Neural cell (in vitro differentiated cells): Measurements from ENCODE around the gene IL21. TPM values are rescaled to one million over a fixed set of nuclear protein-coding genes. Genes with fewer than 3 reads are reported as not detected.

Experiments used
- H2AFZ ChIP-seq: fragments of 200-600, 300-800 bp; sonication (generic), shearing (Covaris generic); 2 replicates; pipeline ENCODE4 v1.6.0; 2014; ENCODE audit warnings: low read depth, mild to moderate bottlenecking, antibody characterized with exemption, low read length, moderate library complexity
- H3F3A ChIP-seq: fragments of 200-600 bp; shearing (Covaris generic); 2 replicates; pipeline ENCODE4 v1.6.1; 2016; ENCODE audit warnings: mild to moderate bottlenecking, moderate library complexity, mixed read lengths, antibody characterized with exemption, low read length; ENCODE audit not compliant: insufficient read depth, poor library complexity, severe bottlenecking
- H3K27ac ChIP-seq: fragments of 200-600, 300-800 bp; sonication (generic), shearing (Covaris generic); 2 replicates; pipeline ENCODE4 v1.5.1; 2014; ENCODE audit warnings: mild to moderate bottlenecking, low read length, moderate library complexity
- H3K27me3 ChIP-seq: fragments of 300-800, 200-600 bp; sonication (generic), shearing (Covaris generic); 2 replicates; pipeline ENCODE4 v1.6.0; 2014; ENCODE audit warnings: mild to moderate bottlenecking, low read depth, low read length, moderate library complexity; ENCODE audit not compliant: insufficient read depth
- H3K36me3 ChIP-seq: fragments of 300-800, 200-600 bp; sonication (generic), shearing (Covaris generic); 2 replicates; pipeline ENCODE4 v1.5.1; 2014; ENCODE audit warnings: mild to moderate bottlenecking, antibody characterized with exemption, low read length, moderate library complexity; ENCODE audit not compliant: insufficient read depth
- H3K4me2 ChIP-seq: fragments of 300-800, 200-600 bp; sonication (generic), shearing (Covaris generic); 2 replicates; pipeline ENCODE4 v1.6.0; 2014; ENCODE audit warnings: mild to moderate bottlenecking, low read length
- H3K4me3 ChIP-seq: fragments of 300-800, 200-600 bp; sonication (generic), shearing (Covaris generic); 2 replicates; pipeline ENCODE4 v1.5.1; 2014; ENCODE audit warnings: mild to moderate bottlenecking, low read length, moderate library complexity
- H3K79me2 ChIP-seq: fragments of 200-600 bp; shearing (Covaris generic); replicated peaks from 2 replicates; pipeline ENCODE4 v1.6.0; 2014; ENCODE audit warnings: mild to moderate bottlenecking, low read length, moderate library complexity; ENCODE audit not compliant: insufficient read depth
- H3K9ac ChIP-seq: fragments of 300-800, 200-600 bp; sonication (generic), shearing (Covaris generic); 2 replicates; pipeline ENCODE4 v1.6.1; 2016; ENCODE audit warnings: mild to moderate bottlenecking, low read length, mixed read lengths
- H3K9me2 ChIP-seq: fragments of 200-600 bp; shearing (Covaris generic); 2 replicates; pipeline ENCODE4 v1.6.1; 2016; ENCODE audit warnings: mild to moderate bottlenecking, low read length, mixed read lengths; ENCODE audit not compliant: insufficient read depth
- H3K9me3 ChIP-seq: fragments of 200-600, 300-800 bp; sonication (generic), shearing (Covaris generic); 2 replicates; pipeline ENCODE4 v1.6.1; 2016; ENCODE audit warnings: mild to moderate bottlenecking, mixed run types, low read length, moderate library complexity, mixed read lengths
- H4K20me1 ChIP-seq: fragments of 200-600 bp; shearing (Covaris generic); 2 replicates; pipeline ENCODE4 v1.6.1; 2016; ENCODE audit warnings: mild to moderate bottlenecking, mixed run types; ENCODE audit not compliant: insufficient read depth
- EP300 ChIP-seq: fragments of 450-650 bp; conservative IDR thresholded peaks from 2 replicates; pipeline ENCODE4 v1.6.1; 2014; ENCODE audit warnings: antibody characterized with exemption, mild to moderate bottlenecking, moderate library complexity; ENCODE audit not compliant: poor library complexity, severe bottlenecking
- EZH2 ChIP-seq: fragments of 200-600, 300-800 bp; shearing (Covaris generic), sonication (generic); IDR thresholded peaks from 2 replicates; pipeline ENCODE4 v1.6.1; 2014; ENCODE audit warnings: antibody characterized with exemption, low read length, borderline replicate concordance, mild to moderate bottlenecking; ENCODE audit not compliant: insufficient read depth, poor library complexity, severe bottlenecking
- MXI1 ChIP-seq: fragments of 450-650 bp; conservative IDR thresholded peaks from 2 replicates; pipeline ENCODE4 v1.6.1; 2014; ENCODE audit warnings: antibody characterized with exemption, mild to moderate bottlenecking; ENCODE audit not compliant: poor library complexity, severe bottlenecking
- POLR2AphosphoS5 ChIP-seq: IDR thresholded peaks from 2 replicates; pipeline ENCODE4 v1.6.1; 2012
- RAD21 ChIP-seq: fragments of 450-650 bp; conservative IDR thresholded peaks from 2 replicates; pipeline ENCODE4 v1.6.1; 2014; ENCODE audit warnings: antibody characterized with exemption, mild to moderate bottlenecking, moderate library complexity
- REST ChIP-seq: IDR thresholded peaks from 2 replicates; pipeline ENCODE4 v1.6.1; 2012; ENCODE audit warnings: borderline replicate concordance
- SMC3 ChIP-seq: fragments of 450-650 bp; conservative IDR thresholded peaks from 2 replicates; pipeline ENCODE4 v1.6.1; 2014; ENCODE audit warnings: antibody characterized with exemption, mild to moderate bottlenecking, moderate library complexity; ENCODE audit not compliant: poor library complexity
- TAF1 ChIP-seq: IDR thresholded peaks from 2 replicates; pipeline ENCODE4 v1.6.1; 2012; ENCODE audit warnings: low read depth
- polyA plus RNA-seq: library from polyadenylated mRNA; depleted of rRNA; stranded (reverse); fragments of >200 nt; gene quantifications from 2 replicates; pipeline ENCODE4 v1.2.3, GENCODE V29; 2014
- TF ChIP-seq, protein P1 (sequence below): fragments of 450-650 bp; IDR thresholded peaks from 2 replicates; pipeline ENCODE4 v1.5.1; 2014; ENCODE audit warnings: antibody characterized with exemption, mild to moderate bottlenecking, moderate library complexity; ENCODE audit not compliant: poor library complexity, severe bottlenecking

IL21 gene
- polyA plus RNA-seq, 1 donor from 2014 or later = not detected

GRCh38 chr4:122622400-122622799 lies 1.5 kb upstream of the IL21 start:
- H3K27me3 ChIP-seq = no peaks in the 10 kb centered on the region
- no peak overlapping the region for H3K9ac ChIP-seq
- no peak overlapping the region for H3K4me2 ChIP-seq
- no peak overlapping the region for H3K27ac ChIP-seq
- no peak overlapping the region for H2AFZ ChIP-seq
- H3F3A ChIP-seq = no peaks in the 10 kb centered on the region
- H4K20me1 ChIP-seq = no peaks in the 10 kb centered on the region
- no peaks in the 10 kb centered on the region for H3K9me3 ChIP-seq
- H3K36me3 ChIP-seq = no peaks in the 10 kb centered on the region
- no peak overlapping the region for H3K4me3 ChIP-seq
- TF ChIP-seq, protein P1, sequence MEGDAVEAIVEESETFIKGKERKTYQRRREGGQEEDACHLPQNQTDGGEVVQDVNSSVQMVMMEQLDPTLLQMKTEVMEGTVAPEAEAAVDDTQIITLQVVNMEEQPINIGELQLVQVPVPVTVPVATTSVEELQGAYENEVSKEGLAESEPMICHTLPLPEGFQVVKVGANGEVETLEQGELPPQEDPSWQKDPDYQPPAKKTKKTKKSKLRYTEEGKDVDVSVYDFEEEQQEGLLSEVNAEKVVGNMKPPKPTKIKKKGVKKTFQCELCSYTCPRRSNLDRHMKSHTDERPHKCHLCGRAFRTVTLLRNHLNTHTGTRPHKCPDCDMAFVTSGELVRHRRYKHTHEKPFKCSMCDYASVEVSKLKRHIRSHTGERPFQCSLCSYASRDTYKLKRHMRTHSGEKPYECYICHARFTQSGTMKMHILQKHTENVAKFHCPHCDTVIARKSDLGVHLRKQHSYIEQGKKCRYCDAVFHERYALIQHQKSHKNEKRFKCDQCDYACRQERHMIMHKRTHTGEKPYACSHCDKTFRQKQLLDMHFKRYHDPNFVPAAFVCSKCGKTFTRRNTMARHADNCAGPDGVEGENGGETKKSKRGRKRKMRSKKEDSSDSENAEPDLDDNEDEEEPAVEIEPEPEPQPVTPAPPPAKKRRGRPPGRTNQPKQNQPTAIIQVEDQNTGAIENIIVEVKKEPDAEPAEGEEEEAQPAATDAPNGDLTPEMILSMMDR = no peak
- no peak for TF ChIP-seq SMC3
- TF ChIP-seq RAD21 = no peak
- TF ChIP-seq EP300 = no peak
- TF ChIP-seq TAF1 = no peak
- TF ChIP-seq POLR2AphosphoS5 = no peak
- TF ChIP-seq MXI1 = no peak
- TF ChIP-seq REST = no peak
- TF ChIP-seq EZH2 = no peak
- H3K9me2 ChIP-seq = no peaks in the 10 kb centered on the region
- H3K79me2 ChIP-seq = no peaks in the 10 kb centered on the region

DNA sequence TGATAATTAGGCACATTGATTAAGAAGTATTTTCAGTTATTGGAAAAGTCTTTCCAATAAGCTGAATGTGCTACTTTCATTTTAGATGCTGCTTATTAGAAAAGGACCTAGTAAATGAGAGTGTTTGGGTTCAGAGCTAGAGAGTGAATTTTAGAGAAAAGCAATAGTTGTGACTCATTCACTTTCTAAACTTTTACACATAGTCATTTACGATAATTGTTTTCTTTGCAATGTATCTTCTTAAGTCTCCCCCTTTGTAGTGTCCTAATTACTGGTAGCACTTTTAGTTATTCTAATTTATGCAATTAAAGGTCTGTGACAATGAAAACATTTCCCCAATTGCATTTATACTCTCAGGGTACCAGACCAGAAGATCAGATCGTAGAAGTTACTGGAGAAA lies 1.3 kb downstream of the IL21 start:
- Histone ChIP-seq H3K4me3 (no peak overlapping the region), H3K27me3 (no peaks in the 10 kb centered on the region), H4K20me1 (no peaks in the 10 kb centered on the region), H3F3A (no peaks in the 10 kb centered on the region), H3K9me2 (no peaks in the 10 kb centered on the region), H3K79me2 (no peaks in the 10 kb centered on the region), H3K9ac (no peak overlapping the region), H3K36me3 (no peaks in the 10 kb centered on the region), H3K9me3 (no peaks in the 10 kb centered on the region), H3K27ac (no peak overlapping the region), H3K4me2 (no peak overlapping the region), H2AFZ (no peak overlapping the region)
- TF ChIP-seq, protein P1 = no peak
- TF ChIP-seq SMC3 (no peak), EP300 (no peak), REST (no peak), TAF1 (no peak), MXI1 (no peak), POLR2AphosphoS5 (no peak), EZH2 (no peak), RAD21 (no peak)
